Measurements from ENCODE around the gene NEDD8.

The NEDD8 gene

GRCh38 chr14:24255931-24256711 is 24.0 kb upstream of the NEDD8 start:
- Histone ChIP-seq H3K9ac (ENCODE audit: low read length in 2 of 2) (no peak overlapping the region), H3K36me3 (ENCODE audit: control insufficient read depth in 2 of 2, insufficient read depth in 2 of 2, low read length in 2 of 2) (no peaks in the 10 kb centered on the region), H3K27me3 (ENCODE audit: control insufficient read depth in 1 of 2, insufficient read depth in 2 of 2, low read length in 2 of 2) (no peaks in the 10 kb centered on the region), H3K9me3 (ENCODE audit: control insufficient read depth in 2 of 2, low read length in 2 of 2) (no peaks in the 10 kb centered on the region), H3K27ac (ENCODE audit: low read length) (no peak overlapping the region), H3K4me3 (ENCODE audit: low read length in 2 of 2) (no peak overlapping the region), H3K4me1 (ENCODE audit: control insufficient read depth, insufficient read depth, low read length) (no peaks in the 10 kb centered on the region)

DNA sequence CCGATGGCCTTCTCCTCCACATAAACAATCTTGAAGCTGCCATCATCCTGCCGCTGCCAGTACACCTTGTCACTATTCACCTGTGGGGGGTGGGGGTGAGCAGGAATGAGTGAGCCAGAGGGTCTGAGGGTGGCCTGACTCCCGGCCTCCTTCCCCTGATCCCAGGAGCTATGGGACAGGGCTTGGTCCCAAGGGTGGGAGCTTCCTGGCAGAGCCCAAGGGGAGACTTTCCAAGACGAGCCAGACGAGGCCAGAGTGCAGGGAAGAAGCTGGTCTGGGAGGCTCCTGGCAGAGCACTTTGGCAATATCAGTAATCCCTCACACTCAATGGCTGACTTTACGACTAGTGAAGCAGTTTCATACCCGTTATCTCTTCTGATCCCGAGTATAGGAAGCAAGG is 23.3 kb upstream of the NEDD8 start:
- no peaks in the 10 kb centered on the region for H3K9me3 ChIP-seq (ENCODE audit: control insufficient read depth in 2 of 2, low read length in 2 of 2)
- H3K27me3 ChIP-seq (ENCODE audit: control insufficient read depth in 1 of 2, insufficient read depth in 2 of 2, low read length in 2 of 2) = no peaks in the 10 kb centered on the region
- H3K4me1 ChIP-seq (ENCODE audit: control insufficient read depth, insufficient read depth, low read length) = no peaks in the 10 kb centered on the region
- H3K27ac ChIP-seq (ENCODE audit: low read length) = no peak overlapping the region
- no peak overlapping the region for H3K4me3 ChIP-seq (ENCODE audit: low read length in 2 of 2)
- H3K36me3 ChIP-seq (ENCODE audit: control insufficient read depth in 2 of 2, insufficient read depth in 2 of 2, low read length in 2 of 2) = no peaks in the 10 kb centered on the region
- no peak overlapping the region for H3K9ac ChIP-seq (ENCODE audit: low read length in 2 of 2)

DNA sequence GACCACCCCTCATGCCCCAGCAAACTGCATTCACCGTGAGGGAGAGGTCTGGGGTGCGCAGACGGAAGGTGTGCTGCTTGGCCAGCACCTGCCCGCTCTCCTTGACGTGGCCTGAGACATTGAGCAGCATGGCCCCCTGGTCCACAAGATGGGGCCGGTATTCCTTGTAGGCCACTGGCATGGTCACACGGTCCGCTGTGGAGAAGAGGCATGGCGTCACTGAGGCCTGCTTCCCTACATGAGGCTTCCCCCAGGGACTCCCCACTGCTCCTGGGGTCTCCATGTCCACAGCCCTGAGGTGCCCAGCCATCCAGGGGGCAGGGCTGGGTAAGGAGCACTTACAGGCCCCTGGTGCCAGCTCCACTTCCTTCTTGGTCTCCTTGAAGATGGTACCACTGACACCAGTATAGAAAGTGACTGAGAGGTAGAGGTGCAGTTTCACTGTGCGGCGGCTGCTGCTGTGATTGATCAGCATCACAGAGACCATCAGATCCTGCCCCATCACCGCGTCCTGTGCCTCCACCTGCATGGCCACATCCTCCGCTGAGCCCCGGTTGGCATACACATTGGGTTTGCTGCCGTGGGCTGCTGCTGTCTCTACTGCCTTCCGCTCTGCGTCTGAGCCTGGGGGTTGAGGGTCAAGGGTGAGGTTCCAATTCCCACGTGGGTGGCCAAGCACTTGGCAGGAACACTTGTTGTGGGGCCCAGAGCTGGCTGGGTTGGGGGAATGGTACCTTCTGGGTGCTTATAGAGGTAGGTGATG is 22.6 kb upstream of the NEDD8 start:
- H3K27ac ChIP-seq (ENCODE audit: low read length) = no peak overlapping the region
- no peaks in the 10 kb centered on the region for H3K27me3 ChIP-seq (ENCODE audit: control insufficient read depth in 1 of 2, insufficient read depth in 2 of 2, low read length in 2 of 2)
- no peak overlapping the region for H3K4me3 ChIP-seq (ENCODE audit: low read length in 2 of 2)
- H3K4me1 ChIP-seq (ENCODE audit: control insufficient read depth, insufficient read depth, low read length) = no peaks in the 10 kb centered on the region
- no peaks in the 10 kb centered on the region for H3K9me3 ChIP-seq (ENCODE audit: control insufficient read depth in 2 of 2, low read length in 2 of 2)
- no peaks in the 10 kb centered on the region for H3K36me3 ChIP-seq (ENCODE audit: control insufficient read depth in 2 of 2, insufficient read depth in 2 of 2, low read length in 2 of 2)
- no peak overlapping the region for H3K9ac ChIP-seq (ENCODE audit: low read length in 2 of 2)

DNA sequence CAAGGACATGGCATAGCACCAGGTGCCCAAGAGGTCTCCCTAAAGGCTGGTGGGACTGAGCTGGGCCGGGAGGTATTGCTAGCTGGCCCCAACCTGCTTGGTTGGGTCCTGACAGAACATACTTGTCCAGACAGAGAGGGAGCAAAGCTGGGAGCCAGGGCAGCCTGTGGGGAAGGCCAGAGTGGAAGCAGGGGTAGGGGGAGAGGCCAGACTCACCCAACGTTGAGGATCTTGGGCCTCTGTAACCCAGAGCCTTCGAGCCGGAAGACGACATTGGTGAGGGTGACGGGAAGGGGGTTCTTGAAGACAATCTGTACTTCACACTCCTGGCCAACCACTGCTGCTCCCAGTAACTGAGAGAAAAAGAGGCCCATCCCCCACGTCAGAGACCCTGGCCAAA is 21.8 kb upstream of the NEDD8 start:
- H3K36me3 ChIP-seq (ENCODE audit: control insufficient read depth in 2 of 2, insufficient read depth in 2 of 2, low read length in 2 of 2) = no peaks in the 10 kb centered on the region

DNA sequence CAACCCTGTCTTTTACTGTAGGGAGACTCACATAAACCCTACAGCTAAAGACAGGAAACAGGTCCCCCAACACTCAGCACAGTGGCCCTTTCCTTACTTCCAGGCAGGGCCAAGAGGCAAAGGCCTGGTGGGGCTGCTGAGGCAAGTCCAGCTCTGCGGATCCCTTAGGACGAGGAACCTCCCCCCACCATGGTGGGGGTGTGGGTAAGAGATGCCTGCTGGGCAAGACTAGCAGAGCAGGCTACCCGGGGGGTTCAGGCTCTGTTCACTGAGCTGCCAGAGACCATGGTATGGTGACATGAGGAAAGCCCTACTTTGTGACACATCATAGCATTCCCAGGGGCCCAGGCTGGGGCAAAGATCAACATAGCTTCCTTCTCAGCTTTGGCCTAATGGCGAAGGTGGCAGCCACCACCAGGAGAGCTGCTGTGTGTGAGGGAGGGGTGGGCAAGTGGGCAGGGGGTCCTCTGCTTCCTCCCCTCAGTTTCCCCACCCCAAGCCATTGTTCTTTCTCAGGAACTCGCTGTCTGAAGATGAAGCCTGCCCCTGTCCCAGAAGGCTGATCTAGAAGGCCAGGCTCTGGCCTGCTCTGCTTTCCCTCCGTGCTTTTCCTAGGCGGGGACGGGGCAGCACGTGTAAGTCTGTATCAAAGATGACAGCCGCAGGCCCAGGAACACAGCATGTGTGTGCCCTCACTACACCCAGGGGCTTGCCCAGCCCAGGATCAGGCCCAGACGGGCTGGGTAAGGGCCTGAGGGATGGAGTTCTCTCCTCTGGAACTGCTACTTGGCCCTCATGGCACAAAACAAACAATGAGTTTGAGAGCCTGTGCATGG is 20.3 kb upstream of the NEDD8 start:
- Histone ChIP-seq H3K9me3 (ENCODE audit: control insufficient read depth in 2 of 2, low read length in 2 of 2) (no peaks in the 10 kb centered on the region), H3K36me3 (ENCODE audit: control insufficient read depth in 2 of 2, insufficient read depth in 2 of 2, low read length in 2 of 2) (no peaks in the 10 kb centered on the region), H3K4me3 (ENCODE audit: low read length in 2 of 2) (no peak overlapping the region), H3K9ac (ENCODE audit: low read length in 2 of 2) (no peak overlapping the region), H3K27ac (ENCODE audit: low read length) (no peak overlapping the region), H3K4me1 (ENCODE audit: control insufficient read depth, insufficient read depth, low read length) (no peaks in the 10 kb centered on the region), H3K27me3 (ENCODE audit: control insufficient read depth in 1 of 2, insufficient read depth in 2 of 2, low read length in 2 of 2) (no peaks in the 10 kb centered on the region)

More for the DNA sequence above, 21.8 kb upstream of the NEDD8 start:
- Histone ChIP-seq H3K27me3 (ENCODE audit: control insufficient read depth in 1 of 2, insufficient read depth in 2 of 2, low read length in 2 of 2) (no peaks in the 10 kb centered on the region), H3K9me3 (ENCODE audit: control insufficient read depth in 2 of 2, low read length in 2 of 2) (no peaks in the 10 kb centered on the region), H3K9ac (ENCODE audit: low read length in 2 of 2) (no peak overlapping the region), H3K4me3 (ENCODE audit: low read length in 2 of 2) (no peak overlapping the region), H3K27ac (ENCODE audit: low read length) (no peak overlapping the region), H3K4me1 (ENCODE audit: control insufficient read depth, insufficient read depth, low read length) (no peaks in the 10 kb centered on the region)

DNA sequence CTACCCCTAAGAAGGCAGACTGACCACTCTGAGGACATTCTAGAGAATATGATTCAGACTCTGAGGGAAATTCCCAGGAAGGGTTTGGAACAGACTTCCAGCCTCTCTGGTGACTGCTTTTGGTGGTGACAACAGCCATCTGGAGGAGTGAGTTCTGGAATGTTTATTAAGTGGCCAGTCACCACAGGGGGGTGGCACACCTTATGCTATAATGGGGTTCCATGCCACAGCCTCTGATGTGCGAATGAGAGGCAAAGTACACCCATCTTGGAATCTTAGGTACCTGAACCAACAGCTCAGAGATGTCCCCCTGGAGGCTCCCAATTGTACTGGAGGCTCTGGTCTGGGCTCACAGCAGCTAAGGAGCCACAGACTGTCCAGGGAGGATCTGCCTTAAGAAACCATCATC is 19.7 kb upstream of the NEDD8 start:
- no peaks in the 10 kb centered on the region for H3K36me3 ChIP-seq (ENCODE audit: control insufficient read depth in 2 of 2, insufficient read depth in 2 of 2, low read length in 2 of 2)
- H3K27ac ChIP-seq (ENCODE audit: low read length) = no peak overlapping the region
- no peak overlapping the region for H3K9ac ChIP-seq (ENCODE audit: low read length in 2 of 2)

DNA sequence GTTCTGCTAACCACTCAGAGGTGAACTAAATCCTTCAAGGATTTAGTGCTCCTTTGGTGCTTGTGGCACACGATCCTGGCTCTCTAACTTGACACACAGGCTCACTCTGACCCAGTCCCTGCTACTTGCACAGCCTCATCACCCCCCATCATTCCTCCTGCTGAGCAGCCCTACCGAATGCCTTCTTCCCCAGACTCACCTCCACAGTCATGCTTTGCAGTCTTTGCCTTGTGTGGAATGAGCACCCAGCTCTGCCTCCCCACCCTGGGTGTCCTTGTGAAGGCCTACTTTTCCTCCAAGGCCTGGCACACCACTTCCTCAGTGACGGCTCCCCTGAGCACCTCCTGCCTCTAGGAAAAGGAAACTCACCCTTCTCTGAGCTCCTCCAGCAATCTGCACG is 18.2 kb upstream of the NEDD8 start:
- H3K4me1 ChIP-seq (ENCODE audit: control insufficient read depth, insufficient read depth, low read length) = no peaks in the 10 kb centered on the region
- H3K27me3 ChIP-seq (ENCODE audit: control insufficient read depth in 1 of 2, insufficient read depth in 2 of 2, low read length in 2 of 2) = no peaks in the 10 kb centered on the region
- no peaks in the 10 kb centered on the region for H3K9me3 ChIP-seq (ENCODE audit: control insufficient read depth in 2 of 2, low read length in 2 of 2)
- H3K27ac ChIP-seq (ENCODE audit: low read length) = no peak overlapping the region
- no peak overlapping the region for H3K4me3 ChIP-seq (ENCODE audit: low read length in 2 of 2)
- no peak overlapping the region for H3K9ac ChIP-seq (ENCODE audit: low read length in 2 of 2)
- no peaks in the 10 kb centered on the region for H3K36me3 ChIP-seq (ENCODE audit: control insufficient read depth in 2 of 2, insufficient read depth in 2 of 2, low read length in 2 of 2)

More for the DNA sequence above, 19.7 kb upstream of the NEDD8 start:
- no peak overlapping the region for H3K4me3 ChIP-seq (ENCODE audit: low read length in 2 of 2)
- H3K4me1 ChIP-seq (ENCODE audit: control insufficient read depth, insufficient read depth, low read length) = no peaks in the 10 kb centered on the region
- H3K9me3 ChIP-seq (ENCODE audit: control insufficient read depth in 2 of 2, low read length in 2 of 2) = no peaks in the 10 kb centered on the region
- H3K27me3 ChIP-seq (ENCODE audit: control insufficient read depth in 1 of 2, insufficient read depth in 2 of 2, low read length in 2 of 2) = no peaks in the 10 kb centered on the region

DNA sequence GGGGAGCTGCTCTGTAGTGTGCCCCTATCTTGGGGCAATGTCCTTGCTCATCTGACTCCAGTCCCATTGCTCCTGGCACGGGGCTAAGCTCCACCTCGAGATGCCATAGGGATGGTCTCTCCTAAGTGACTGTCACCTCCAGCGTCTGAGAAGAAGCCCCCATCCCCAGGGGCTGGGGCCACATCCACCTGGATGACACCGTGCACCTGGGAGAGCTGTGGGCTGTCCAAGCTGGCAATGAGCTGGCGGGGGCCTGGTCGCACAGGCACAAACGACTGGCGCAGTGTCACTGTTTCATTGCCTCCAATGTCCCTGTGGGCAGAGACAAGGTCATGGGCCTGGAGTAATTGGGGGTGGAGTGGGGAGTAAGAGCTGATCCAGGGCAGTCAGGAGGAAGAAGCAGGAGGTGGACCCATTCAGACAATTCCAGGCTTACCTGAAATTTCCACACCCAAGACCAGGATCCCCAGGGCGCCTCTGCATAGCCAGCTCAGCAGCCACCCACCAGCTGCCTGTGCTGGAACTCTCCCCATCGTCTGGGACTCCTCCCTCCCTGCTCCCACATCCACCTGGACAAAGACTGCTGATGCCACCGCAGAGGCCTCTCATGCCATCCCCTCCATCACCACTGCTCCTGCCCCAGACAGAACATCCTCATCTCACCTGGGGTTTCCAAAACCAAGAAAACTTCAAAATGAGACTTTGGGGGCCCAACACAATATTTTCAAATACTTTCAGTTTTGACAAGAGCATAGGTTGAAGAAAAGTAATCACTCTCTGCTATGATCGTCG is 17.3 kb upstream of the NEDD8 start:
- no peak overlapping the region for H3K27ac ChIP-seq (ENCODE audit: low read length)
- H3K4me1 ChIP-seq (ENCODE audit: control insufficient read depth, insufficient read depth, low read length) = no peaks in the 10 kb centered on the region
- no peaks in the 10 kb centered on the region for H3K9me3 ChIP-seq (ENCODE audit: control insufficient read depth in 2 of 2, low read length in 2 of 2)
- no peaks in the 10 kb centered on the region for H3K27me3 ChIP-seq (ENCODE audit: control insufficient read depth in 1 of 2, insufficient read depth in 2 of 2, low read length in 2 of 2)
- no peaks in the 10 kb centered on the region for H3K36me3 ChIP-seq (ENCODE audit: control insufficient read depth in 2 of 2, insufficient read depth in 2 of 2, low read length in 2 of 2)
- H3K4me3 ChIP-seq (ENCODE audit: low read length in 2 of 2) = no peak overlapping the region
- H3K9ac ChIP-seq (ENCODE audit: low read length in 2 of 2) = no peak overlapping the region

DNA sequence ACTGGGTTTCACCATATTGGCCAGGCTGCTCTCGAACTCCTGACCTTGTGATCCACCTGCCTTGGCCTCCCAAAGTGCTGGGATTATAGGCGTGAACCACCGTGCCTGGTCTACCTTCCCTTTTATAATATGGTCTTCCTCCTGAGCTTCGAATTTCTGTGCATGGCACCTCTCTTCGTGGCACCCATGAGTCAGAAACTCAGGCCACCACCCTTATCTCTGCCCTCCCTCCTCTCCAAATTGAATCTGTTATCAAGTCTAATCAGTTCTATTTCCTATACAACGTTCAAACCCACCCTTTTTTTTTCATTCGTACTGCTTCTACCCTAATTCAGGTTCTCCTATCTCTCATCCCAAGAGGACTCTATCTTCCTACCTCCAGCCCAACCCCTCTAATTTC is 15.3 kb upstream of the NEDD8 start:
- H3K27ac ChIP-seq (ENCODE audit: low read length) = no peak overlapping the region

DNA sequence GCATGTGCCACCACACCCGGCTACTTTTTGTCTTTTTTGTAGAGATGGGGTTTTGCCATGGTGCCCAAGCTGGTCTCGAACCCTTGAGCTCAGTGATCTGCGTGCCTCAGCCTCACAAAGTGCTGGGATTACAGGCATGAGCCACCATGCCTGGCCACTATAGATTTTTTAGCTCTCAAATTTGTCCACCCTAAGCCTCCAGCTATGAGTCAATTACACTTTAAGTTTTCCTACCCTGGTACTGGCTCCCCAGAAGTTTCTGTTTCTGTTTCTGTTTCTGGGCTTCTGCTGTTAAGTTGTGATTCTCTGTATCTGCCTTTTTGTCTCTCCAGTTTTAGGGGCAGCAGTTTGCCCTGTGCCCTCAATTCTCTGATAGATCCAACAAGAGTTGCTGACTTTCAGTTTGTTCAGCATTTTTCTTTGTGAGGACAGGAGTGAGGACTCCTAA is 14.6 kb upstream of the NEDD8 start:
- Histone ChIP-seq H3K4me3 (ENCODE audit: low read length in 2 of 2) (no peak overlapping the region), H3K27me3 (ENCODE audit: control insufficient read depth in 1 of 2, insufficient read depth in 2 of 2, low read length in 2 of 2) (no peaks in the 10 kb centered on the region), H3K36me3 (ENCODE audit: control insufficient read depth in 2 of 2, insufficient read depth in 2 of 2, low read length in 2 of 2) (no peaks in the 10 kb centered on the region), H3K9ac (ENCODE audit: low read length in 2 of 2) (no peak overlapping the region), H3K27ac (ENCODE audit: low read length) (no peak overlapping the region), H3K9me3 (ENCODE audit: control insufficient read depth in 2 of 2, low read length in 2 of 2) (no peaks in the 10 kb centered on the region), H3K4me1 (ENCODE audit: control insufficient read depth, insufficient read depth, low read length) (peaks cover 13% of the 10 kb centered on the region)

More for the DNA sequence above, 15.3 kb upstream of the NEDD8 start:
- H3K27me3 ChIP-seq (ENCODE audit: control insufficient read depth in 1 of 2, insufficient read depth in 2 of 2, low read length in 2 of 2) = no peaks in the 10 kb centered on the region
- no peak overlapping the region for H3K9ac ChIP-seq (ENCODE audit: low read length in 2 of 2)
- H3K36me3 ChIP-seq (ENCODE audit: control insufficient read depth in 2 of 2, insufficient read depth in 2 of 2, low read length in 2 of 2) = no peaks in the 10 kb centered on the region
- H3K4me1 ChIP-seq (ENCODE audit: control insufficient read depth, insufficient read depth, low read length) = peaks cover 9% of the 10 kb centered on the region
- H3K4me3 ChIP-seq (ENCODE audit: low read length in 2 of 2) = no peak overlapping the region
- no peaks in the 10 kb centered on the region for H3K9me3 ChIP-seq (ENCODE audit: control insufficient read depth in 2 of 2, low read length in 2 of 2)
